HG03280 (cell line): Measurements from ENCODE around the gene TRRAP.
"Not testable (repeated sequence)": the region's sequence is repeated elsewhere in the genome, so short reads cannot be mapped to it uniquely, and the experiment has no call there.

Source experiments
- ATAC-seq: cut with Tn5 transposase; IDR thresholded peaks from one replicate; pipeline ENCODE4 v1.9.1; 2021; ENCODE audit warnings: mild to moderate bottlenecking, moderate library complexity; ENCODE audit not compliant: unreplicated experiment

Gene TRRAP

GRCh38 chr7:98866351-98866750, 12.0 kb upstream of the TRRAP start:
- no peak for ATAC-seq

GRCh38 chr7:98866765-98867164, 11.6 kb upstream of the TRRAP start:
- no peak for ATAC-seq

- ATAC-seq, result no peak
Observed at GRCh38 chr7:98868450-98868849, 9.9 kb upstream of the TRRAP start.

GRCh38 chr7:98869027-98869596, 9.2 kb upstream of the TRRAP start:
- no peak for ATAC-seq

- no peak for ATAC-seq
Observed at GRCh38 chr7:98869597-98870120, 8.7 kb upstream of the TRRAP start, which contains the start of gene TMEM130. TSS of gene TMEM130 (minus strand) at chr7:98870014. CDS start at chr7:98869861, 153 bp downstream.

GRCh38 chr7:98870121-98870651, 8.1 kb upstream of the TRRAP start:
- peak; percentile 67 for ATAC-seq

- ATAC-seq, result no peak
Observed at GRCh38 chr7:98870807-98871491, 7.4 kb upstream of the TRRAP start.

GRCh38 chr7:98872328-98872924, 5.9 kb upstream of the TRRAP start:
- no peak for ATAC-seq

GRCh38 chr7:98873610-98874009, 4.7 kb upstream of the TRRAP start:
- not testable (repeated sequence) for ATAC-seq

GRCh38 chr7:98874942-98875341, 3.4 kb upstream of the TRRAP start:
- ATAC-seq, result no peak

- ATAC-seq, result no peak
Observed at GRCh38 chr7:98875501-98875900, 2.8 kb upstream of the TRRAP start.

- no peak for ATAC-seq
Observed at GRCh38 chr7:98877146-98877545, 1.2 kb upstream of the TRRAP start.

GRCh38 chr7:98877692-98878364, 504 bp upstream of the TRRAP start:
- ATAC-seq, result no peak

GRCh38 chr7:98879198-98879978, 1.1 kb downstream of the TRRAP start:
- ATAC-seq, result peak; percentile 79

- no peak for ATAC-seq
Observed at GRCh38 chr7:98879979-98880315, 1.6 kb downstream of the TRRAP start.

- ATAC-seq, result no peak
Observed at GRCh38 chr7:98880485-98880884, 2.2 kb downstream of the TRRAP start.

GRCh38 chr7:98881561-98882315, 3.4 kb downstream of the TRRAP start:
- ATAC-seq, result no peak

GRCh38 chr7:98884416-98884815, 6.1 kb downstream of the TRRAP start:
- ATAC-seq, result no peak

GRCh38 chr7:98887038-98887437, 8.7 kb downstream of the TRRAP start:
- no peak for ATAC-seq

GRCh38 chr7:98892609-98893008, 14.3 kb downstream of the TRRAP start:
- ATAC-seq, result no peak
